ENCODE data around the gene ATG16L1.

The ATG16L1 gene

GRCh38 chr2:233247116-233247515, 4.4 kb upstream of the ATG16L1 start:
- Histone ChIP-seq H3K9ac (peak overlapping the region in 3 of 11 experiments; percentile 2 to 25 (median 6); a peak in 3 of 22 replicates), H4K20me1 (peaks cover 0 to 6% (median under 1%) of the 10 kb centered on the region in 11 experiments; a peak in 10 of 22 replicates), H3K4me2 (peak overlapping the region in 6 of 11 experiments; percentile 31 to 82 (median 64); a peak in 12 of 22 replicates), H3K9me3 (replicated peaks in 1 of 11) (no peaks in the 10 kb centered on the region), H3K36me3 (no peaks in the 10 kb centered on the region), H3K27ac (peak overlapping the region in 2 of 11 experiments; percentile 51 to 66; a peak in 5 of 22 replicates), H3K4me1 (peaks cover 0 to 88% (median 52%) of the 10 kb centered on the region in 10 experiments; a peak in 18 of 20 replicates), H3K27me3 (no peaks in the 10 kb centered on the region), H3K4me3 (no peak overlapping the region)
- no peak for TF ChIP-seq Cebpa-rat (IDR thresholded peaks at IDR 0.05)

DNA sequence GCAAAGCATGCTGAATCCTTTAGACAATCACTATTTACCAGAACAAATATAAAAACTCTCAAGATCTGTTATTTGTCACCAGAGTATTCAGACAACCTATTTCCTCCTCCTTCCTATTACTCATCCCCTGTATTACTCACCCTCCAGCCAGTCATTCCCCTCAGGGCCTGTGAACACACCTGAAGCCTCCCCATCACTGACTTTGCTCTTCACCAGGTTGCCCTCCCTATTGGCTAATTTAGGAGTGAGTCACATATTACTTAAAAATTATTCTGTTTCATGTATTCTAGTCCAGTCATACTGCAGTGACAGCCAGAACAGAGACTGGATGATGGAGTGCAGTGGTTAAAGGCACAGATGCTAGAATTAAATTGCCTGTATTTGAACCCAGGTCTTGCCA, 3.7 kb upstream of the ATG16L1 start:
- Histone ChIP-seq H4K20me1 (peaks cover 0 to 12% (median 6%) of the 10 kb centered on the region in 11 experiments; a peak in 16 of 22 replicates), H3K36me3 (no peaks in the 10 kb centered on the region), H3K4me1 (peaks cover 4 to 87% (median 51%) of the 10 kb centered on the region in 10 experiments), H3K4me2 (peak overlapping the region in 8 of 11 experiments; percentile 8 to 82 (median 60); a peak in 13 of 22 replicates), H3K9ac (peak overlapping the region in 3 of 11 experiments; percentile 2 to 25 (median 6); a peak in 3 of 22 replicates), H3K27me3 (no peaks in the 10 kb centered on the region), H3K9me3 (replicated peaks in 1 of 11) (no peaks in the 10 kb centered on the region), H3K27ac (peak overlapping the region in 2 of 11 experiments; percentile 51 to 66; a peak in 5 of 22 replicates), H3K4me3 (no peak overlapping the region)
- no peak for TF ChIP-seq Cebpa-rat (IDR thresholded peaks at IDR 0.05)

DNA sequence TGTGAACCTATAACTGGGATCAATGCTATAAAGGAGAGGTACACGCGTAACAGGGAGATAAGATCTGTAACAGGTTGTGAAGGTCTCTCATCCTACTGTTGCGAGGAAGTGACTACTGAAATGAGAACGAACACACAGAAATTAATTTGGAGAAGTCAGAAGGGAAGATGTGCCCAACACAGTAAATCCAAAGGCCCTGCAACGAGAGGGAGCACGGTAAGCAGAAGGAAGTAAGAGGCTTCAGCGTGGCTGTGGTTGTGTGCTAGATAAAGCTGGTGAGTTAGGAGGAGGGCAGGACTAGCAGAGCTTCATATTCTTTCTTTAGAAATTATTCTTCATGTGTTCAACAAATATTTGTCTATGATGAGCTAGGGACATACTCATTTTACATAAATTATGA, 2.5 kb upstream of the ATG16L1 start:
- Histone ChIP-seq H3K4me3 (no peak overlapping the region), H3K9me3 (replicated peaks in 1 of 11) (no peaks in the 10 kb centered on the region), H3K4me2 (peak overlapping the region in 5 of 11 experiments; percentile 8 to 82 (median 65); a peak in 10 of 22 replicates), H3K4me1 (peaks cover 17 to 87% (median 51%) of the 10 kb centered on the region in 10 experiments), H3K27ac (peak overlapping the region in 2 of 11 experiments; percentile 17 to 32; a peak in 2 of 22 replicates), H3K36me3 (peaks cover 3 to 10% (median 6%) of the 10 kb centered on the region in 11 experiments; a peak in 16 of 22 replicates), H3K27me3 (no peaks in the 10 kb centered on the region), H3K9ac (peak overlapping the region in 2 of 11 experiments; percentile 17 to 30; a peak in 2 of 22 replicates), H4K20me1 (peaks cover 5 to 25% (median 19%) of the 10 kb centered on the region in 11 experiments; a peak in 21 of 22 replicates)
- TF ChIP-seq Cebpa-rat (IDR thresholded peaks at IDR 0.05) = no peak

- H3K9ac ChIP-seq = peak overlapping the region in 3 of 11 experiments; percentile 84 to 92 (median 85); a peak in 2 of 22 replicates
- H3K4me3 ChIP-seq = no peak overlapping the region
- H3K4me1 ChIP-seq = peaks cover 18 to 77% (median 46%) of the 10 kb centered on the region in 10 experiments
- peak overlapping the region in 5 of 11 experiments; percentile 62 to 82 (median 67); a peak in 8 of 22 replicates for H3K4me2 ChIP-seq
- H3K27me3 ChIP-seq = no peaks in the 10 kb centered on the region
- no peaks in the 10 kb centered on the region for H3K9me3 ChIP-seq (replicated peaks in 1 of 11)
- TF ChIP-seq Cebpa-rat (IDR thresholded peaks at IDR 0.05) = no peak
- H3K36me3 ChIP-seq = peaks cover 15 to 25% (median 22%) of the 10 kb centered on the region in 11 experiments; a peak in 19 of 22 replicates
- peaks cover 18 to 40% (median 34%) of the 10 kb centered on the region in 11 experiments; a peak in 21 of 22 replicates for H4K20me1 ChIP-seq
- H3K27ac ChIP-seq = peak overlapping the region in 10 of 11 experiments; percentile 68 to 85 (median 78); a peak in 18 of 22 replicates
These were observed 905 bp upstream of the ATG16L1 start for GRCh38 chr2:233250568-233250967.

- Histone ChIP-seq H3K9me3 (replicated peaks in 1 of 11) (no peaks in the 10 kb centered on the region), H3K9ac (peak overlapping the region in 10 of 11 experiments; percentile 40 to 92 (median 84); a peak in 17 of 22 replicates), H3K4me2 (peak overlapping the region; percentile 10 to 82 (median 38); a peak in 16 of 22 replicates), H3K27ac (peak overlapping the region; percentile 45 to 85 (median 75); a peak in 21 of 22 replicates), H3K4me1 (peaks cover 18 to 76% (median 46%) of the 10 kb centered on the region in 10 experiments), H3K4me3 (peak overlapping the region; percentile 82 to 97 (median 90); a peak in 12 of 20 replicates), H3K27me3 (no peaks in the 10 kb centered on the region), H4K20me1 (peaks cover 22 to 44% (median 38%) of the 10 kb centered on the region in 11 experiments; a peak in 21 of 22 replicates), H3K36me3 (peaks cover 19 to 29% (median 26%) of the 10 kb centered on the region in 11 experiments)
- no peak for TF ChIP-seq Cebpa-rat (IDR thresholded peaks at IDR 0.05)
These were observed 528 bp upstream of the ATG16L1 start for GRCh38 chr2:233250985-233251305.

DNA sequence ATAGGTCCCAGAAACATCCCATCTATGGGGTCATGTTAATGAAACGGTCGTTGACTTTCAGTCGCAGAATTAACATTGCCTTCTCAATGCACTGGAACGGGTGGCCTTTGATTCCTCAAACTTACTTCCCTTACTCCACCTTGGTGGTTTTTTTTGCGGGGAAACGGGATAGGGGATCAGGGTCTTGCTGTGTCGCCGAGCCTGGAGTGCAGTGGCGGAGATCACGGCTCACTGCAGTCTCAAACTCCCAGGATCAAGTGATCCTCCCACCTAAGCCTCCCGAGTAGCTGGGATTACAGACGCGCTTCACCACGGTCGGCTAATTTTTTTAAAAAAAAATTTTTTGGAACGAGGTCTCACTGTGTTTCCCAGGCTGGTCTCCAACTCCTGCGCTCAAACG, 754 bp downstream of the ATG16L1 start:
- H3K4me1 ChIP-seq = peaks cover 18 to 68% (median 43%) of the 10 kb centered on the region in 10 experiments
- no peaks in the 10 kb centered on the region for H3K9me3 ChIP-seq (replicated peaks in 1 of 11)
- peak overlapping the region; percentile 82 to 92 (median 85) for H3K9ac ChIP-seq
- peak overlapping the region; percentile 78 to 99 (median 89) for H3K4me2 ChIP-seq
- peak overlapping the region; percentile 52 to 85 (median 79); a peak in 21 of 22 replicates for H3K27ac ChIP-seq
- peaks cover 23 to 56% (median 43%) of the 10 kb centered on the region in 11 experiments; a peak in 21 of 22 replicates for H4K20me1 ChIP-seq
- peaks cover 32 to 42% (median 38%) of the 10 kb centered on the region in 11 experiments for H3K36me3 ChIP-seq
- TF ChIP-seq Cebpa-rat (IDR thresholded peaks at IDR 0.05) = no peak
- peak overlapping the region; percentile 82 to 97 (median 90) for H3K4me3 ChIP-seq
- H3K27me3 ChIP-seq = no peaks in the 10 kb centered on the region

GRCh38 chr2:233255151-233255550, 3.7 kb downstream of the ATG16L1 start:
- H3K9ac ChIP-seq = peak overlapping the region in 2 of 11 experiments; percentile 12 to 16; a peak in 2 of 22 replicates
- no peaks in the 10 kb centered on the region for H3K27me3 ChIP-seq
- no peak overlapping the region for H3K4me3 ChIP-seq
- H3K36me3 ChIP-seq = peaks cover 61 to 71% (median 67%) of the 10 kb centered on the region in 11 experiments
- no peaks in the 10 kb centered on the region for H3K9me3 ChIP-seq (replicated peaks in 1 of 11)
- TF ChIP-seq Cebpa-rat (IDR thresholded peaks at IDR 0.05) = no peak
- H3K4me2 ChIP-seq = no peak overlapping the region
- H3K4me1 ChIP-seq = peaks cover 16 to 40% (median 26%) of the 10 kb centered on the region in 10 experiments
- H4K20me1 ChIP-seq = peaks cover 36 to 81% (median 64%) of the 10 kb centered on the region in 11 experiments; a peak in 21 of 22 replicates
- no peak overlapping the region for H3K27ac ChIP-seq

GRCh38 chr2:233256048-233256447, 4.6 kb downstream of the ATG16L1 start:
- Histone ChIP-seq H3K36me3 (peaks cover 70 to 80% (median 76%) of the 10 kb centered on the region in 11 experiments), H4K20me1 (peaks cover 36 to 90% (median 73%) of the 10 kb centered on the region in 11 experiments; a peak in 21 of 22 replicates)
- TF ChIP-seq Cebpa-rat (IDR thresholded peaks at IDR 0.05) = no peak

GRCh38 chr2:233258211-233258610, 6.7 kb downstream of the ATG16L1 start:
- no peak for TF ChIP-seq Cebpa-rat (IDR thresholded peaks at IDR 0.05)
- Histone ChIP-seq H3K27me3 (no peaks in the 10 kb centered on the region), H3K9me3 (replicated peaks in 1 of 11) (no peaks in the 10 kb centered on the region), H3K9ac (no peak overlapping the region), H3K4me2 (no peak overlapping the region), H3K36me3 (peaks cover 92 to 100% (median 98%) of the 10 kb centered on the region in 11 experiments), H3K4me3 (no peak overlapping the region), H3K4me1 (peaks cover 7 to 26% (median 11%) of the 10 kb centered on the region in 10 experiments), H4K20me1 (peaks cover 40 to 99% (median 82%) of the 10 kb centered on the region in 11 experiments; a peak in 21 of 22 replicates), H3K27ac (no peak overlapping the region)

More at GRCh38 chr2:233256048-233256447, 4.6 kb downstream of the ATG16L1 start:
- Histone ChIP-seq H3K9ac (0 out of 22 replicates have a peak overlapping the region, but pooled peaks of 1 of the 11 experiments have one; percentile 30), H3K27me3 (no peaks in the 10 kb centered on the region), H3K9me3 (replicated peaks in 1 of 11) (no peaks in the 10 kb centered on the region), H3K27ac (no peak overlapping the region), H3K4me1 (peaks cover 16 to 35% (median 21%) of the 10 kb centered on the region in 10 experiments), H3K4me3 (no peak overlapping the region), H3K4me2 (no peak overlapping the region)
